ENCODE data around the gene GRIK4. TPM values are rescaled to one million over a fixed set of nuclear protein-coding genes. Genes with fewer than 3 reads are reported as not detected.
A peak's percentile ranks its signal among the peaks of the same experiment; 100 is the strongest.

GRIK4 gene
- total and polyA plus RNA-seq, 4 donors, result 0.41 to 4.9 (median 1.7) TPM

DNA sequence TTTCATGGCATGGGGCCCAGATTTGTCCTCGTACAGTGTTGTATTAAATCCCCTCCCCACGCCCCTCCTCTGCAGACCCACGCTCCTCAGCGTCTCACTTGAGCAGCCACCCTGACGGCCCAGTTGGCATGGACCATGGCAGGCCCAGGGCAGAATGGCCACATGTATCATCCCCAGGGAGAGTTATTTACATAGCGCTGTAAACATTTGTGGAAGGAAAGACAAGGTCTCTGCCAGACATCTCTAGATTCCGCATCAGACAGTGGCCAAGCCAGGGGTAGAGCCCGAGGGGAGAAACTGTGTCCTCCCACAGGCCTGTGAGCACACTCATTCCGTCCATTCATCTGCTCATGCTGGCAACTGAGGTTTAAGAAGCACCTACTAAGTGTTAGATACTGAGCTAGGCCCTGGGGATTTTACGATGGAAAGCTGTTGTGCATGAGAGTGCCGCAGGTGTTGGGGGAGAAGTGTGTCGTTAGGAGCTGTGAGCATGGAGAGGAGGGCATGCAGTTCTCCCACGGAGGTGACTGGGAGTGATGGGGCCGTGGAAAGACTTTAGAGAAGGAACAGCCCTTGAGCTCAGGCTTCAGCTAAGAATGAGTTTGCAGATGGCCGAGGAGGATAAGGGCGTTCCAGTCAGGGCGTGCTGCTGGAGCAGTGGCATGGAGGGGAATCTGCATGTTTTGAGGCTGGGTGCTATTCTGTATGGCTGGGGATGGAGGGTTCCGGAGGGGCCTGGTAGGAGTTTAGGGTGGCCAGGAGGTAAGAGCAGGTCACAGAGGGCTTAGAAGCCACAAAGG, 94.9 kb downstream of the GRIK4 start:
- DNase-seq (peak in 2 of 3 donors; percentile 22 to 33), ATAC-seq (ENCODE audit: insufficient read depth, low FRiP score) (no peak)
- H3K9me3 ChIP-seq (ENCODE audit: control insufficient read depth in 4 of 4, insufficient read depth in 3 of 4, low read length in 3 of 4), result no peaks in the 10 kb centered on the region
- H3K4me1 ChIP-seq (ENCODE audit: control insufficient read depth in 5 of 5, insufficient read depth in 5 of 5, low read length in 5 of 5), result peaks cover 0 to 68% (median 37%) of the 10 kb centered on the region in 5 donors
- TF ChIP-seq CTCF (IDR thresholded peaks at IDR 0.05; ENCODE audit: control extremely low read depth, extremely low read depth), result no peak
- H3K27me3 ChIP-seq (ENCODE audit: control insufficient read depth in 3 of 3, insufficient read depth in 3 of 3, low read length in 2 of 3), result no peaks in the 10 kb centered on the region
- H3K27ac ChIP-seq (ENCODE audit: low read depth in 1 of 2, low read length in 1 of 2), result no peak overlapping the region
- no peaks in the 10 kb centered on the region for H3K36me3 ChIP-seq (ENCODE audit: control insufficient read depth in 4 of 4, insufficient read depth in 4 of 4, low read length in 4 of 4)
- H3K9ac ChIP-seq (ENCODE audit: insufficient read depth in 1 of 2, low read length in 2 of 2), result no peak overlapping the region
- no peak overlapping the region for H3K4me3 ChIP-seq
- 88 to 91% methylated on average over 18 of the region's 18 CpGs for WGBS, 2 donors

- WGBS, 2 donors, result 82 to 85% methylated on average over 2 of the region's 2 CpGs
- Histone ChIP-seq H3K4me3 (no peak overlapping the region), H3K36me3 (ENCODE audit: control insufficient read depth in 4 of 4, insufficient read depth in 4 of 4, low read length in 4 of 4) (no peaks in the 10 kb centered on the region), H3K27me3 (ENCODE audit: control insufficient read depth in 3 of 3, insufficient read depth in 3 of 3, low read length in 2 of 3) (no peaks in the 10 kb centered on the region), H3K4me1 (ENCODE audit: control insufficient read depth in 5 of 5, insufficient read depth in 5 of 5, low read length in 5 of 5) (peaks cover 0 to 68% (median 35%) of the 10 kb centered on the region in 5 donors), H3K27ac (ENCODE audit: low read depth in 1 of 2, low read length in 1 of 2) (no peak overlapping the region), H3K9ac (ENCODE audit: insufficient read depth in 1 of 2, low read length in 2 of 2) (no peak overlapping the region), H3K9me3 (ENCODE audit: control insufficient read depth in 4 of 4, insufficient read depth in 3 of 4, low read length in 3 of 4) (no peaks in the 10 kb centered on the region)
- DNase-seq, result no peak
- TF ChIP-seq CTCF (IDR thresholded peaks at IDR 0.05; ENCODE audit: control extremely low read depth, extremely low read depth), result no peak
- ATAC-seq (ENCODE audit: insufficient read depth, low FRiP score), result no peak
Measured at GRCh38 chr11:120608061-120608460, 96.5 kb downstream of the GRIK4 start.

GRCh38 chr11:120608760-120609211, 97.2 kb downstream of the GRIK4 start:
- no peak overlapping the region for H3K4me3 ChIP-seq
- no peaks in the 10 kb centered on the region for H3K27me3 ChIP-seq (ENCODE audit: control insufficient read depth in 3 of 3, insufficient read depth in 3 of 3, low read length in 2 of 3)
- no peak for ATAC-seq (ENCODE audit: insufficient read depth, low FRiP score)
- DNase-seq, result peak; percentile 81 to 98 (median 98)
- H3K4me1 ChIP-seq (ENCODE audit: control insufficient read depth in 5 of 5, insufficient read depth in 5 of 5, low read length in 5 of 5), result peaks cover 0 to 76% (median 39%) of the 10 kb centered on the region in 5 donors
- H3K9ac ChIP-seq (ENCODE audit: insufficient read depth in 1 of 2, low read length in 2 of 2), result no peak overlapping the region
- H3K36me3 ChIP-seq (ENCODE audit: control insufficient read depth in 4 of 4, insufficient read depth in 4 of 4, low read length in 4 of 4), result no peaks in the 10 kb centered on the region
- no peaks in the 10 kb centered on the region for H3K9me3 ChIP-seq (ENCODE audit: control insufficient read depth in 4 of 4, insufficient read depth in 3 of 4, low read length in 3 of 4)
- H3K27ac ChIP-seq (ENCODE audit: low read depth in 1 of 2, low read length in 1 of 2), result no peak overlapping the region
- 61 to 74% methylated on average over 4 of the region's 4 CpGs for WGBS, 2 donors
- TF ChIP-seq CTCF (IDR thresholded peaks at IDR 0.05; ENCODE audit: control extremely low read depth, extremely low read depth), result no peak

Data from lung (tissue), 12 donors.